ENCODE measurements around the gene PGC.

Gene PGC

DNA sequence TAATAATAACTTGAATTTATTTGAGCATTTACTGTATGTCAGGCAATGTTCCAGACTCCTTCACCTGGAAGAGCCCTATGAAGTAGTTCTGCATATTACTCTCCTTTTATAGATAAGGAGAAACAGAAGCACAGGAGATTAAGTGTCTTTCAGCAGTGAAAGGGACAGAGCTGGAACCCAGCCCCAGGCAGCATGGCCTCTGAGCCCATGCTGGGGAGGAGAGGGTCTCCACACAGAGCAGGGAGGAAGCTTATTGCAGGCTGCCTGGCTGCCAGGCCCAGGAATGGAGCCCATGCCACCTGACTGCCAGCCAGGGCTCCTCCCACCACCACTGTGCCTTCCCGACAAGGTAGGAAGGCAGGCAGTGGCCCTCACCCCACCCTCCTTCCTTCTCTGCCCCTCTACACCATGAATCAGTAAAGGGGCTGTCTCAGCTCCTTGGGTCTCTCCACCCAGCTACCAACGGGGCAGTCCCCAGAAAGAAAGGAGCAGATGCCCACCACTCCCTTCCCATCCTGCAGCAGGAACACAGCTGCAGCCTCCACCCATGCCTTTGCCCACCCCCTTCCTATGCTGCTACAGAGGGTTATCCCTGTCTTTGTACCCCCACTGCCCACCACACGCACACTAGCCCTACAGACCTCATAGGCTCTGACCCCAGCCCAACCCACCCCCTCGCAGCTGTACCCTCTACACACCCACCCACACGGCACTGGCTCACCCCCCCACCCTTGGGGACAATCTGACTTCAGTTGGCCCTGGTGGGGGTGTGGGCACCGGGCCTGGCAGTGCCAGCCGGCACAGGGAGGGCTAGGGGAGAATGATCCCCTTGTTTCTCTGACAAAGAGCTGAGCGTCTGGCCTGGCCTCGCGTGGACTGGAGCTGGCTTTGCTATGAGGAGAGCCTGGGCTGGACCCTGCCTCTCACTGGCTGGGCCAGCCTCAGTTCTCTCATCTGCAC, 53.6 kb downstream of the PGC start:
- DNase-seq, result no peak

DNA sequence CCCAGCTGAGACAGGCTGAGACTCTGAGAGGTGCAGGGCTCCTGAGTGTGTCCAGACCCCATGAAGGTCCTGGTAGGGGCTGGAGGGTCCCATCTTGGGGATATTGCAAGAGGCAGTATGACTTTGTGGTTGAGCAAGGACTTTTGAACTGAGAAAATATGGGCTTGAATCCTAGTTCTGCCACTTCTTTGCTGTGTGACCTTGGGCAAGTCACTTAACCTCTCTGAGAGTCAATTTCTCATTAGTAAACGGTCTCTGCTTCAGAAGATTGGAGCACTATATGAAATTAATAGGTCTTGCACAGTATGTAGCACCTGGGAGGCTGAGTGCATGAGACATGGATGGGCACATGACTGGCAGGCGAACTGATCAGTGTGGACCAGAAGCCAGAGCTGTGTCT, 54.5 kb downstream of the PGC start:
- DNase-seq, result no peak

DNA sequence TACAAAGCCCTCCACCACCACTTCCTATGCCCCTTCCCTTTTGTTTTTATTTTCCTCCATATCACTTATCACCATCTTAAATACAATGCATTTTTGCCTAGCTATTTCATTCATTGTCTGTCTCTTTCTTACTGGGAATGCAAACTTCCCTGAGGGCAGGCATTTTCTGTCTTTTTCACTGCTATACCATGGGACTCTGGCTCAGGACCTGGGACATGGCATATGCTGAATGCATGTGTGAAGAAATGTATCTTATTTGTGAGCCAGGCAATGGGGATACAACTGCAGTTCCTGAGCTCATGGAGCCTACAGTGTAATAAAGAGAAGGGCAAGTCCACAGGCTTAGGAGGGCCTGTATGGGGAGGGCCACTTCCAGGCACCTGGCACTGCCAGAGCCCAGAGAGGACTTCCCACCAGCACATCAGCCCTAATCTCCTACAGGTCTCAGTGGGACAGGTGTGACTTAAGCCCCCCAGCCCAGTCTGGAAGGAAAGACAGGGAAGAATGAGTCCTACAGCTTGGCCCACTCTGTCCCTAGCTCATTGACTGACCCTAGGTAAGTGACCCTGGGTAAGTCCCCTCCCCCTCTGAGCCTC, 55.0 kb downstream of the PGC start:
- no peak for DNase-seq

DNA sequence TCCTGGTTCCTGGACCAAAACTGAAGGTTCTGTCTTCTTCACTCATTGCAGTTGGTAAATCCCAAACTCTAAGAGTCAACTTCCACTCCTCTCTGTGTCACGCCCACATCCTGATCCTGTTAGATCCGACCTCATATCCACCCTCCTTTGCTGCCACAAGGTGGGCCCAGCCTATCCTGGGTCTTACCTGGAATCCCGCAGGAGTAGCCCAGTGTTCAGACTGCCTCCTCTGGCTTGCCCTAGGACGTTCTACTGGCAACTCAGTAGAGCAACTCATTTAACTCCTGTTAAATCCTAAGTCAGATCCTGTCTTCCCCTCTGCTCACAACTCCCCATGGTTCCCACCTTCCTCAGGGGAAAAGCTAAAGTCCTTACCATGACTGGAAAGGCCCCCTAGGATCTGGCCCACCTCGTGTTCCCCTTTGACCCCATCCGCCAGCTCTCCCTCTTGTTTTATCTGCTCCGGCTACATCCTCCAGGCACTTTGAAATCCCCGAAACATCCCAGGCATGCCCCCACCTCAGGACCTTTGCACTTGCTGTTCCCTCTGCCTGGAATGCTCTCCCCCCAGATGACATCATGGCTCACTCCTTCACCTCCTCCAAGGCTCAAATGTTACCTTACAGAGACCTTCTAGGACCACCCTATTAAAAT, 55.6 kb downstream of the PGC start:
- no peak for DNase-seq

DNA sequence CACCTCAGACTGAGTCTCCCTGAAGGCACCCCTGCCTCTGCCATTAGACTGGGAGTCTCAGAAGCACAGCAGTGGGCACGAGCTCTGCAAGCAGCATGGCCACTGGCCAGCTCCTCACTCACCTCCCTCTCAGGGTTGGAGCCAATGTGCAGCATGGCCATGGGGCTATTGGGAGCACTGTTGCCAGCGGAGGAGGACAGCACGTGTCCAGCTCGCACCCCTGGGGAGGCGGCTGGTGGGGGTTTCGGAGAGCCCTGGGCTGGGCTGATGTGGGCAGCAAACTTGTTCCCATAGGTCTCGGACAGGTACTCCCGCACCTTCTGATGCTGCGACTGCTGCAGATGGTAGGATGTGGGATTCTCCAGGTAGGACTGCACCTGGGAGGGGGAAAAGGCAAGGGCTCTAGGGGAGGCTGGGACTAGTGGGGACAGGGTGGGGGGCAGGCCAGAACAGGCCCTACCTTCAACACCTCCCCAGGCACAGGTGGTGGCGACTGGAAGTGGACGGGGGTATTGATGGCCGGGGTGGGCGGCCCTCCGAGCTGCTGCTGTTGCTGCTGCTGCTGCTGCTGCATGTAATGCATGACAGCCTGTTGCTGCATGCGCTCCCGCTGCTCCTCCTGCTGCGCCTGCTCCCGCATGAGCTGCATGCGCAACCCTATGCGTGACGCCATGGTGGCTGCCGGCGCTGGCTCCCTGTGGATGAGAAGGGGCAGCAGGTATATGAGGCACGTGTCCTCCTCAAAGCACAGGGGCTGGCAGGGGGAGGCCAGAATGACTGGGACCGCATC, 56.5 kb downstream of the PGC start:
- DNase-seq, result no peak

DNA sequence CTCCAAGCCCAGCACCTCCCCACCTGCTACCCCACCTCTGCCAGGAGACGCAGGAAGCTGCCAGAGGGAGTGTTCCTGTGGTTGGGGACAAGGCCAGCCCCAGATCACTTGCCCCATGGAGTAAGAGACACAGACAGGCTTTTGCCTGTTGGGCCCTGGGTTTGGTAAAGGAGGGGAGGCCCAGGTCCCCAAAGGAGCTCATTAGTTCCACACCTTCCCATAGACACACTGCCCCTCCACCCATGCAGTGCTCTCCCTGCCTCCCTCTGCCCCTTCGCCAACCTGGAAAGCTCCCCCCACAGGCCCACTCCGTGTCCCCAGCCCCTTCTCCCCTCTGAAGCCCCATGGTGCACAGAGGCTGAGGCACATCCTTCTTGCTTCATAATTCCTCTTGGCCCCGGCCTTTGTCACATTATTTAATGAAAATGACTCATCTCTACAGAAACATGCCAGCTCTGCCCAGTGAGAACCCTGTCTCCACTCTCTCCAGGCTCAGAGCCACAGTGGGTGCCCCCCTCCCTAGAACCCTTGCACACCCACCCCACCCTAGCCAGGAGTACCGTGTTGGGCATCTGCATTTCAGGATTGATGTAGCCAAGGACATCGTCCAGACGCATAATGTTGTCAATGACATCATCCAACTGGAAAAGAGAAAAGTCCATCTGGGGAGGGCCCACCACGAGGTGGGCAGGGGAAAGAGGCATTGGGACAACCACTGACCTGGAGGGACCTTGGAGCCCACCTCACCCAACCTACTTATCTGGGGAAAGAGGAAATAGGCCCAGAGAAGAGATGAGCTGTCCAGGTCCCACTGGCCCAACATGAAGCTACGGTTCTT, 57.8 kb downstream of the PGC start:
- no peak for DNase-seq

DNA sequence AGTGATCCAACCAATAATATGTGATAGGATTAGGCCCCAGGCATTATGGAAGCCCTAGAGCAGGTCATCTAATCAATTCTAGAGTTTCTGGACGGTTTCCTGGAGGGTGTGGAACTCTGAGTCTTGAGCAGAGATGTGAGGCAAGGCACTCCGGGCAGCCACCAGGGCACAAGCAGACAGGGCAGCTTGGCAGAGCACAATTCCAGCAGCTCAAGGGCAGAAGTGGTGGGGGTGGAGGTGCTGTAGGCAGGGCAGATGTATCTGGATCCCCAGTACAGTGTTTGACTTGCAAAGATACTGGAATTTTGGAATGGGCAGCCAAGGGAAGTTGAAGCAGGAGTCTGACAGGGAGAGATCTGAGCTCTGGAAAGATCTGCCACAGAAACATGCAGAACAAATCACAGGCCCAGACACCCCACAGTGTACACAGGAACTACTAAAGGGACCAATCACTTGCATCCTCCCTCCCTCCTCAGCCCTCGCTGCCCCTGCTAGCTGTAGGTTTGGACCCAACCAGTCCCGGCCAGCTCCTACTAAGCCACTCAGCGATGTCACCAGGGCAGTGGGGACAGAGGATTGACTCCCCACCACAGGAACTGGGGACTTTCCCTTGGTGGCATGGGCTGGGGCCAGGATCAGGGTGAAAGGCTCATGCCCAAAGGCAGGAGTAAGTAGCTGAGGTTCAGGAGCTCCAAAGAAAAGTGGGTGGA, 58.8 kb downstream of the PGC start:
- DNase-seq, result no peak

DNA sequence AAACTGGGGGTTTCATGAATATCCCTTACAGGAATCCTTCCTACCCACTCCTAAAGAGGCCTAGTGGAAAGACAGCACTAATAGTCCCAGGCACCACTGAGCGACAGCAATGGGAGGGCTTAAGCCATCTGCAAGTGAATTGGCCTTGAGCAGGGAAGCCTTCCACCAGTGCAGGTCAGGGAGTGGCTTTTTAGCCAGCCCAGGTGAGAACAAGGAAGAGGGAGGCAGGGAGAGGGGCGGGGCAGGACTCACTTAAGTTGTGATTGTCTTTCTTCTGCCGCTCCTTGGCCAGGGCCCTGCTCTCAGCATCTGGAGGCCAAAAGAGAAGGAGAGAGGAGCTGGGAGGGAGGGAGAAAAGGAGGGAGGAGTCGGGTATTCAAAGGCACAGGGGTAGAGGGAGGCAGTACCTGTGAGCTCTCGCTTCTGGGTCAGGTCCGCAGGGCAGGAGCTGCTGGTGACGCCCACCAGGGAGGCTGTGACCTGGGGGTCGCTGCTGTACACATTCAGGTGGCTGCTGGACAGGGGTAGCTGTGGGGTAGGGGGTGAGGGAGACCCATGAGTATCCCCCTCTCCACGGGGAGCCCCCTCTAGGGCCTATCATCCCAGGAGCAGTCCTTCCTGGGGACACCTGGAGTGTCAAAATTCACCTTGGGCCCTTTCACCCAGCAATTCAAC, 59.6 kb downstream of the PGC start:
- no peak for DNase-seq

Data from activated CD8-positive, alpha-beta memory T cell treated with anti-CD3 and anti-CD28 coated beads, Interleukin-2, amount 50 U/mL, for 48 hours (primary cell).